HG03159 (cell line): ENCODE measurements around the gene CERK.

Source experiments
- ATAC-seq: cut with Tn5 transposase; IDR thresholded peaks from one replicate; pipeline ENCODE4 v1.9.1; 2021; ENCODE audit warnings: mild to moderate bottlenecking, moderate library complexity; ENCODE audit not compliant: unreplicated experiment

Gene CERK

DNA sequence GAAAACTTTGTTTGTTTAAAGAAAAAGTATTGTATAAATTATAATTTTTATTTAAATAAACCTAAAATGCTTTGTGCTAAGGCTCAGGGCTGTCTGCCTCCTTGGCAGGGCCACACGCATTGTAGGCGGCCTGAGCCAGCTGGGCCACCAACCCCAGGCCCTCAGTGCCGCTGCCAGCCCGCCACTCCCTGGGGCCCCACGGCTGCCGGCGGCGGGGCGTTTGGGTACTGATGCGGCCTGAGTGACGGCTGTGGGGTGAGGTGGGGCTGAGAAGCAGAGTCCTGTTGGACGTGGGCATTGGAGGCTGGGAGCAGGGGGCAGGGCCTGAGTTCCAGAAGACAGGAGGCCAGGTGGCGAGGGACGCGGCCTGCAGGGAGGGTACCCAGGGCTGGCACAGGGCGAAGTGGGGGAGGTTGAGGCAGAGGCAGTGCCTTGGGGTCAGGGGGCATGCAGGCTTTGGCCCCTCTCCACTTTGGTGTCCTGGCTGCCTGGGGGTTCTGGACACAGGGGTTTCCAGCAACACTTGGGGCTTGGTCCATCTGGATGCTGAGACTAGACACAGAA is 58.3 kb downstream of the CERK start:
- no peak for ATAC-seq

DNA sequence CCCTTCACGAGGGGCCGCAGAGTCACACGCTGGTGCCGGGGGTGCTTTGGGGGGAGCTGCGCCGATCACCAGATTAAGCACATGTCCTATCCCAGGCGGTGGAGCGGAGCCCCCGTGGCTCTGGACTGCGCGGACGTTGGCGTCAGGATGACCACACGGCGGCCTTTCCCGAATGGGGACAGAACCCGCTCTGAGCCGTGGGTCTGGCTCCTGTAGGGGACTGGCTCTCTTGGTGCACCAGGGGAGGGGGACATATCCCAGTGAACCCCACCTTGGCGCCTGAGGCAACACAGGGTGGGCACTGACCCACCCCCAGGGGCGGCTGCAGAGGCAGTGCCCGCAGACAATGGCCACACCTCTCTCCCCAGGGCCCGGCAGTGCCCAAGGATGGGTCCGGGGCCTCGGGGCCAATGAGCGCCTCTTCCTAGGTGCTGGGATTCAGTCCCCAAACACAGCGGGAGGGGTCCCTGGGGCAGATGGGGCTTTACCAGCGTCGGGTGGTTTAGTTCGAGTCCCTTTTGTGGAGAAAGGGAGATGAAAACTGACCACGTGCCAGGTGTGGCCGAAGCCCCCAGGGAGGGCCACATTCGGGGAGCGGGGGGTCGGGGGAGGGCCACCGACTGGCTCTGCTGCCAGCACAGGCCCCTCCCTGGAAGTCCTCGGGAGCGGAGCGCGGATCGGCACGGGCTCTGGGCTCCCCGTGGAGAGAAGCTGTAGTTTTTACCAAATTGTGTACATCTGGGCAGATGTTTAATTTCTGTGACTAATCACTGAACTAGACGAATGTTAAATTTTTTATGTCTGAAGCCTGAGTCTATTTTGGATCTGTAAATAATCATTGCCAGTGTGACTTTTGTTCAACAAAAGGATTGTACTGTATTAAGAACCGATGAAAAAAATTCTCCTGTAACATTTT is 59.0 kb downstream of the CERK start:
- no peak for ATAC-seq

GRCh38 chr22:46678003-46678657 is 59.9 kb downstream of the CERK start:
- ATAC-seq: no peak

DNA sequence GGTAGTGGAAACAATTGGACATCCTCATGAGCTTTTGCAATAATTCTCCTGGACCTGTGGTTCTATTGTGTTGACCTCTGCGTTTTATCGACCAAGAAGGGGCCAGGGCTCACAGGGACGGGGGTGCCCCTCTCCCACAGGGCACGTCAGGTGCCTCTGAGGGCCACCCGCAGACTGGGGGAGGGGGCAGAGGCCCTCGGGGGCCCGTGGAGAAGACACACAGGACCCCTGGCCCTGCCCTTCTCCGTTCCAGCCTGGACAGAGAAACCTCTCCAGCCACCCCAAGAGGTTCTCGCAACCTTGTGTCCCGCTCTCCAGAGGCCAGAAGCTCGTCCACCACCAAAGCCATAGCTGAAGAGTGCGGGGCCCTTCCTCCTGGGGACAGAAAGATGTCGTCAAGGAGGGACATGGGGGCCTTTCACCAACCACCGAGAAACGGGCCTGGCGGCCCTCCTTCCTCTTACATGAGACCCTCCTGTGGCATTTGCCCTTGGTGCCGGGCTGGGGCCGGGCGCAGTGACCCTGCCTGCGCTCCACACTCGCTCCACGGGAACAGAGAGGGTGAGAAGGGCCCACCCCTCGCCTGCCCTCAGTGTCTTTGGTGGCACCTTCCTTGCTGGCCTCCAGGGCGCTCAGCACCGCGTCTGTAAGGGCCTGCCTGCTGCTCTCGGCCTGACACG is 60.6 kb downstream of the CERK start:
- ATAC-seq: no peak

DNA sequence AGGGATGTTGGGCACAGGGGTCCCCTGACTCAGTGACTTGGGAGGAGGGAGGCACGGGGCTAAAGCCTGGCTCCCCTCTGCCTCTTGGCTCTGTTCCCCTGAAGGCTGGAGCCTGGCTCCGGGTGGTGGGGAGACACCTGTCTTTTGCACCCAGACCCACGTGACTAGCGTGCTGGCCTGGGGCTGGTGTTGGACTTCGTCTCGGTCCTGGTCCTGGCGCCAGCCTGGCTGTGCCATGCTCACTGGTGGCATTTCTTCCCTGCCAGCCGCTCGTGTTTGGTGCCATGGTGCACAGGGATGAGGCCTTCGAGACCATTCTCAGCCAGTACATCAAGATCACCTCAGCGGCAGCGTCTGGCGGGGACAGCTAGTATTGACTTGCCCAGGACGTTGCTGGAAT is 61.2 kb downstream of the CERK start:
- no peak for ATAC-seq

DNA sequence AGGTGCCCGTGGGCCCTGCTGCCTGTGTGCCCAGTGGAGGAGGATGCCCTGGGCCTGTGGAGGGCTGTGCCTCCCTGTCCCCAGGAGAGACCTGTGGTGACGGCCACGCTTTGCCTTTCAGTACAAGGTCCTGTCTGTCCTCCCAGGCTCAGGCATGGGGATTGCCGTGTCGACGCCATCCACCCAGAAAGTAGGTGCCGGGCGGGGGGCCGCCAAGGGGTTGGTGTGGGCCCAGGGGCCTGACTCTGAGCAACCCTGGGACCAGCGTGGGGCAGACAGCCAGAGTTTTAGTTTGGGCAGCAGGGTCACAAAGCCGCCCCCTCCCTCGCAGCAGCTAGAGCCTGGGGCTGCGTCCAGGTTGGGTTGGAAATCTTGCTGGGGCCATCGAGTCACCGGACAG is 61.6 kb downstream of the CERK start:
- no peak for ATAC-seq

DNA sequence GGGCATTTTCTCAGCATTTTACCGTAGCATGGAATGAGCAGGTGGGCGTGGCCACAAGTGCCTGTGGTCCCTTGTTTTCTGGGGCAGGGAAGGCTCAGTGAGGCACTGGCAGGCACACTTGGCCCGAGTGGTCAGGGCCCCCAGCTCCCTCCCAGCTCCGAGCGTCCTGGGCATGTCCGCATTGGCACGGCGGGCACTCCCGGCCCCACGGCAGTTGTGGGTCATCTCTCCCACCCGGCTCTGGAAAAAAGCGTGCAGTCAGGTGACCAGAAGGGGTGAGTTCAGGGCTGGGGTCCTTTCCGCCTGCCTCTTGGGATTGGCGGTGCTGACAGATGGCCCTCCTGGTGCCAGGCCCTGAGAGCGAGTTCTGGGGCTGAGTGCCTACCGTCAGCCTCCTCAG is 62.1 kb downstream of the CERK start:
- ATAC-seq: no peak

GRCh38 chr22:46675479-46675878 is 62.6 kb downstream of the CERK start:
- no peak for ATAC-seq

- ATAC-seq: no peak
Measured at GRCh38 chr22:46674906-46675305, 63.1 kb downstream of the CERK start.

DNA sequence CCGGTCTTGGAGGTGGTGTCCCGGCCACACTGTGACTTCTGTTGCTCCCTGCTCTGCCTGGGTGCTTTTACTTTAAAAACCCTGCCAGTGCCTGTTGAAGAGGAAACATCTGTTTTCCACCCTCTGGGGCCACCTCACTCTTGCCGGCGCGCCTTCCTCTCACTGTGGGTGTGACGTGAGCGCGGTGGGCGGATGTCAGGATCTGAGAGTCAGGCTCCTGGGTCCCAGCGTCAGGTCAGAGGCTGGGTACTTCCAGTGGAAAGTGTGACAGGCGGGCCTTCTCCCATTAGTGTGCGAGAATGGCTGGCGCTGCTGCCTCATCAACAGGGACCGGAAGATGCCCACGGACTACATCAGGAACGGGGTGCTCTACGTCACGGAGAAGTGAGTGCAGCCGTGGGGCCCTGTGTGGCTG is 63.7 kb downstream of the CERK start:
- no peak for ATAC-seq

DNA sequence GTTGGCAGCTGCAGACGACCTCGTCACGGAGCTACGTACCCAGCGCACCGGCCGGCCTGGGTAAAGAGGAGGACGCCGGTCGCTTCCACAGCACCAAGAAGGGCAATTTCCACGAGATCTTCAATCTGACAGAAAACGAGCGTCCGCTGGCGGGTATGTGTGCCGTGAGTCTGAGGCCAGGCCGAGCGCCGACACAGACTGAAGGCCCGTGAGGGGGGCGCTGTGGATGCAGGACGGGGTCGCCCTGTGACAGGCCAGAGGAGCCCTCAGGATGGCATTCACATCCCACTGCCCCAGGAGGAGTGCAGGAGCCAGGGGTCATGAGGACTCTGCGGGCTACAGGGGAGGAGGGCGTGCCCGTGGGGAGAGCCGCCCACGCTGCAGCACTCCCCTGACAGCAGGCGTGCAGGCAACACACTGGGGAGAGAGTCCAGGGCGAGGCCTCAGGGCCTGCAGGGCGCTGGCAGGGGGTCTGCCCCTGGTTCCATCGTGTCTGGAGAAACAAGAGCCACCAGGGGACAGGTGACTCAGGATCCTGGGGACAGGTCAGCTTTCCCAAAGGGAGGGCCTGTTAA is 64.3 kb downstream of the CERK start:
- no peak for ATAC-seq

DNA sequence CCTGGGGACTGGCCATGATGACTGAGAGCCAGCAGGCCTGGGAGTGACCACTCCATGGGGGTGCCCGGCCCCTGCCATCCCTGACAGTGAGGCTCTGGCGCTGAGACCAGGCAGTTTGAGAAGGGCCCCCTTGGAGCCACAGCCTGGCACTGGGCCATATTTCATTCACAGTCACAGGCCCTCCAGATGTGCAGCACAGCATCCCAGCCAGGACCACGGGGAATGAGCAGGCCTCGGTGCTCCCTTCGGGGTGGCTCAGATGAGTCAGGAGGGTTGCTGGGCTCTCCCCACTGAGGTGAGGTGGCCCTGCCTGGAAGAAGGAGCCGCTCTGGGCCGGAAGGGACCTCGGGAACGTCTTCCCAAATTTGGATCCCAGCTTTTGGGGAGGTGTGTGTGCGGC is 64.8 kb downstream of the CERK start:
- no peak for ATAC-seq

DNA sequence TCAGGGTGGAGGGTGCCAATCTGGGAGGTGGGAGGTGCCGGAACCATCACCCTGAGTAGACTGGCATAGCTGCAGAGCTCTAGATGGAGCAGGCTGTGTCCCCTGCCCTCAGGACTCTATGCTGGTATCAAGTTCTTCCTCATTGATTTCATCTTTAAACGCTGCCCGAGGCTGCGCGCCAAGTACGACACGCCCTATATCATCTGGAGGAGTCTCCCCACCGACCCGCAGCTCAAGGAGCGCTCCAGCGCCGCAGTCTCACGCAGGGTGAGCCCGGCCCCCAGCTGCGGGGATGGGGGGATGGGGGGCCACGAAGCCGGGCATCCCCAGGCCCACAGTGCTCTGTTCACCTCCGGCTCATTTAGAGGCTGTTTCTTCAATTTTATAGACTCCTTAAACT is 65.3 kb downstream of the CERK start:
- ATAC-seq: no peak

GRCh38 chr22:46671824-46672432 is 66.1 kb downstream of the CERK start:
- ATAC-seq: no peak

DNA sequence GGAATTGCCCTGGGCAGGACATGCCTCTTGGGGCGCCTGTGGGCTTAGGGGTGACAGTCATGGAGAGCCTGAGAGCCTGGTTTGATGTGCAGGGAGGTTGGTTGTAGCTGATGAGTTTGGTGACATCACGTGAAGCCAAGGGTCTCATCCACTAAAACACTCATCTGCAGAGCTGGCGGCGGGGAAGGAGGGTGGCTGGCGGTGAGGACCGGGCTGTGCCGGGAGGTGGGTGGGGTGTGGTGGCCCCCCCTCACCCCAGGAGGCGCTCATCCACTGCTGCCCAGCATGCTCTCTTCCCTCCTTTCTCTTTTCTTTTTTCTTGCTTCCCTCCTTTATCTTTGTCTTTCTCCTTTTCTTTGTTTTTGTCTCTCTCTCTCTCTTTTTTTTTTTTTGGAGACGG is 68.9 kb downstream of the CERK start:
- no peak for ATAC-seq

- ATAC-seq: no peak
Measured at GRCh38 chr22:46668116-46668515, 69.9 kb downstream of the CERK start.

DNA sequence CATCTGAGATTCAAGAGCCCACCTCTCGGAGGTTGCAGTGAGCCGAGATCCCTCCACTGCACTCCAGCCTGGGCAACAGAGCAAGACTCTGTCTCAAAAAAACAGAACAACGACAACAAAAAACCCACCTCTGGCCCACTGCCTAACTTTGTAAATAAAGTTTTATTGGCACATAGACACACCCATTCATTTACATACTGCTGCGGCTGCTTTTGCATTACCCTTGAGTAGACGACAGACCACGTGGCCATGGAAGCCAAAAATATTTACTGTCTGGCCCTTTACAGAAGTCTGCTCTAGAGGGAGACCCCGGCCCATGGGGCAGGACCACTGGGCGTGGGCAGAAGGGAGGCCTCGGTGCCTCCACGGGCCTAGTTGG is 70.8 kb downstream of the CERK start:
- ATAC-seq: no peak

- ATAC-seq: no peak
Measured at GRCh38 chr22:46666577-46667244, 71.3 kb downstream of the CERK start.

- no peak for ATAC-seq
Measured at GRCh38 chr22:46665751-46666280, 72.2 kb downstream of the CERK start.

GRCh38 chr22:46665151-46665695 is 72.8 kb downstream of the CERK start:
- ATAC-seq: no peak
